Prostate gland (tissue), 2 donors: Measurements from ENCODE around the gene GPX6. TPM values are rescaled to one million over a fixed set of nuclear protein-coding genes. Genes with fewer than 3 reads are reported as not detected.
"Not testable (repeated sequence)": the region's sequence is repeated elsewhere in the genome, so short reads cannot be mapped to it uniquely, and the experiment has no call there.

Experiments
- DNase-seq: peaks from one replicate; pipeline ENCODE4 v3.0.0-alpha.2; 2019; ENCODE audit warnings: low spot score
- H3K27ac ChIP-seq, 2 donors: fragments of 200-600 bp; sonication (generic); 2 replicates each; pipeline ENCODE4 v1.5.1; 2017 to 2019
- H3K27me3 ChIP-seq: fragments of 200-600 bp; sonication (generic); replicated peaks from 2 replicates; pipeline ENCODE4 v1.5.1; 2019; ENCODE audit not compliant: insufficient read depth
- H3K36me3 ChIP-seq, 2 donors: fragments of 200-600 bp; sonication (generic); 1 replicate in 1 of 2; 2 replicates in 1 of 2; pipeline versions ENCODE4 v1.5.1 to v1.8.1; 2017 to 2019
- H3K4me1 ChIP-seq: fragments of 200-600 bp; sonication (generic); replicated peaks from 2 replicates; pipeline ENCODE4 v1.5.1; 2019
- H3K4me3 ChIP-seq, 2 donors: fragments of 200-600 bp; sonication (generic); 2 replicates each; pipeline ENCODE4 v1.5.1; 2017 to 2019
- H3K9me3 ChIP-seq: fragments of 200-600 bp; sonication (generic); 2 replicates; pipeline ENCODE4 v1.5.1; 2017
- POLR2A ChIP-seq: fragments of 450-650 bp; IDR thresholded peaks from one replicate; pipeline ENCODE4 v1.6.1; 2016; ENCODE audit warnings: antibody characterized with exemption, mild to moderate bottlenecking
- POLR2AphosphoS5 ChIP-seq: sonication (generic); formaldehyde crosslinking; IDR thresholded peaks from one replicate; pipeline ENCODE4 v1.6.1; 2017; ENCODE audit warnings: antibody characterized with exemption
- WGBS: methylation state at CpG from one replicate; pipeline ENCODE4 v1.1.5; 2018; 5-methylcytosine and 5-hydroxymethylcytosine counted together
- intact Hi-C: fragments of 100-400 bp; cut with DNase I; formaldehyde crosslinking; loops from one replicate; pipeline ENCODE4 v1.14.2; 2022
- total RNA-seq, 2 donors: library from RNA; depleted of rRNA; stranded (reverse); fragments of >200 nt; gene quantifications; one replicate each; pipeline ENCODE4 v1.1.0, GENCODE V29; 2016
- TF ChIP-seq, protein P1 (sequence below), 4 experiments: fragments of 200-600 bp in 2 of 4; fragments of 450-650 bp in 2 of 4; sonication (generic) in 2 of 4; IDR thresholded peaks; 1 replicate in 3 of 4; 2 replicates in 1 of 4; pipeline ENCODE4 v1.5.1; 2016 to 2019; ENCODE audit warnings: antibody characterized with exemption in 4 of 4, mild to moderate bottlenecking in 2 of 4, moderate library complexity in 2 of 4

The GPX6 gene
- total RNA-seq, 2 donors from 2014 or later, result 0.40 TPM; not detected in 1

DNA sequence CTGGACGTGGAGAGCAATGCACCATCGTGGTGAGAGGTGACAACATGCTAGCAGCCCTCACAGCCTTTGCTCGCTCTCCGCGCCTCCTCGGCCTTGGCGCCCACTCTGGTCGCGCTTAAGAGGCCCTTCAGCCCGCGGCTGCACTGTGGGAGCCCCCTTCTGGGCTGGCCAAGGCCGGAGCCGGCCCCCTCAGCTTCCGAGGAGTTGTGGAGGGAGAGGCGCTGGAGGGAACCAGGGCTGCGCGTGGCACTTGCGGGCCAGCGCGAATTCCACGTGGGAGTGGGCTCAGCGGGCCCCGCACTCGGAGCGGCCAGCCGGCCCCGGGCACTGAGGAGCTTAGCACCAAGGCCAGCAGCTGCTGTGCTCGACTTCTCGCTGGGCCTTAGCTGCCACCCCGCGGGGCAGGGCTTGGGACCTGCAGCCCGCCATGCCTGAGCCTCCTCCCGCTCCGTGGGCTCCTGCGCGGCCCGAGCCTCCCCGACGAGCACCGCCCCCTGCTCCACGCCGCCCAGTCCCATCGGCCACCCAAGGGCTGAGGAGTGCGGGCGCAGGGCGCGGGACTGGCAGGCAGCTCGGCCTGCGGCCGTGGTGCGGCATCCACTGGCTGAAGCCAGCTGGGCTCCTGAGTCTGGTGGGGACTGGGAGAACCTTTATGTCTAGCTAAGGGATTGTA, 3.8 kb downstream of the GPX6 start:
- H3K4me1 ChIP-seq, result no peaks in the 10 kb centered on the region
- no peaks in the 10 kb centered on the region for H3K9me3 ChIP-seq
- no peak for DNase-seq
- no peaks in the 10 kb centered on the region for H3K27me3 ChIP-seq
- H3K36me3 ChIP-seq, result no peaks in the 10 kb centered on the region
- intact Hi-C loops, result no loop called here
- TF ChIP-seq POLR2AphosphoS5 (no peak), POLR2A (no peak)
- TF ChIP-seq, protein P1, sequence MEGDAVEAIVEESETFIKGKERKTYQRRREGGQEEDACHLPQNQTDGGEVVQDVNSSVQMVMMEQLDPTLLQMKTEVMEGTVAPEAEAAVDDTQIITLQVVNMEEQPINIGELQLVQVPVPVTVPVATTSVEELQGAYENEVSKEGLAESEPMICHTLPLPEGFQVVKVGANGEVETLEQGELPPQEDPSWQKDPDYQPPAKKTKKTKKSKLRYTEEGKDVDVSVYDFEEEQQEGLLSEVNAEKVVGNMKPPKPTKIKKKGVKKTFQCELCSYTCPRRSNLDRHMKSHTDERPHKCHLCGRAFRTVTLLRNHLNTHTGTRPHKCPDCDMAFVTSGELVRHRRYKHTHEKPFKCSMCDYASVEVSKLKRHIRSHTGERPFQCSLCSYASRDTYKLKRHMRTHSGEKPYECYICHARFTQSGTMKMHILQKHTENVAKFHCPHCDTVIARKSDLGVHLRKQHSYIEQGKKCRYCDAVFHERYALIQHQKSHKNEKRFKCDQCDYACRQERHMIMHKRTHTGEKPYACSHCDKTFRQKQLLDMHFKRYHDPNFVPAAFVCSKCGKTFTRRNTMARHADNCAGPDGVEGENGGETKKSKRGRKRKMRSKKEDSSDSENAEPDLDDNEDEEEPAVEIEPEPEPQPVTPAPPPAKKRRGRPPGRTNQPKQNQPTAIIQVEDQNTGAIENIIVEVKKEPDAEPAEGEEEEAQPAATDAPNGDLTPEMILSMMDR (IDR thresholded peaks at IDR 0.05), result no peak
- no peak overlapping the region for H3K4me3 ChIP-seq
- no peak overlapping the region for H3K27ac ChIP-seq
- 96% methylated on average over 50 of the region's 51 CpGs for WGBS

GRCh38 chr6:28506807-28507475, 8.7 kb downstream of the GPX6 start:
- no peak for TF ChIP-seq POLR2A
- TF ChIP-seq, protein P1 (IDR thresholded peaks at IDR 0.05), result no peak
- TF ChIP-seq POLR2AphosphoS5, result no peak
- Histone ChIP-seq H3K4me3 (no peak overlapping the region), H3K9me3 (no peaks in the 10 kb centered on the region), H3K27ac (no peak overlapping the region), H3K36me3 (no peaks in the 10 kb centered on the region), H3K4me1 (no peaks in the 10 kb centered on the region), H3K27me3 (no peaks in the 10 kb centered on the region)
- 36% methylated on average over 4 of the region's 4 CpGs for WGBS
- no peak for DNase-seq
- intact Hi-C loops, result no loop called here

DNA sequence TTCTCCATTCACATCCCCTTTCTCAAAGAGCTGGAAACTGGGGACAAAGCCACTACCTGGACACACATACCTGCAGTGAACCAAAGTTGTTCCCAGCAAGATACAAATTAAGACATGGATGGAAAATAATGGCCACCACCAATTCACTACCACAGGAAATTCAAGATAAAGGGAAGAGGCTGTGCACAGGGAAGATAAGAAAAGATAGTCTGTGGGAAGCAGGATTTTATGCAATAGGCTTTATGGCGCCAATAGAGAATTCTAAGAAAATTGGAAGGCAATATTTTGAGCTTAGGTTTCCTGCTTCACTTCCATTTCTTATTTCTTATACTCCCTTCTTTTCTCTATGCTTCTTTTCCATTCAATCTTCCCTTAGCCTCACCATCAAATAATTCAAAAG, 9.9 kb downstream of the GPX6 start:
- Histone ChIP-seq H3K36me3 (no peaks in the 10 kb centered on the region), H3K4me3 (no peak overlapping the region), H3K27me3 (no peaks in the 10 kb centered on the region), H3K4me1 (no peaks in the 10 kb centered on the region), H3K27ac (no peak overlapping the region), H3K9me3 (no peaks in the 10 kb centered on the region)
- 93% methylated on average over 1 of the region's 1 CpG for WGBS
- no peak for DNase-seq
- no peak for TF ChIP-seq POLR2AphosphoS5
- no peak for TF ChIP-seq POLR2A
- TF ChIP-seq, protein P1 (IDR thresholded peaks at IDR 0.05), result no peak
- intact Hi-C loops, result no loop called here

DNA sequence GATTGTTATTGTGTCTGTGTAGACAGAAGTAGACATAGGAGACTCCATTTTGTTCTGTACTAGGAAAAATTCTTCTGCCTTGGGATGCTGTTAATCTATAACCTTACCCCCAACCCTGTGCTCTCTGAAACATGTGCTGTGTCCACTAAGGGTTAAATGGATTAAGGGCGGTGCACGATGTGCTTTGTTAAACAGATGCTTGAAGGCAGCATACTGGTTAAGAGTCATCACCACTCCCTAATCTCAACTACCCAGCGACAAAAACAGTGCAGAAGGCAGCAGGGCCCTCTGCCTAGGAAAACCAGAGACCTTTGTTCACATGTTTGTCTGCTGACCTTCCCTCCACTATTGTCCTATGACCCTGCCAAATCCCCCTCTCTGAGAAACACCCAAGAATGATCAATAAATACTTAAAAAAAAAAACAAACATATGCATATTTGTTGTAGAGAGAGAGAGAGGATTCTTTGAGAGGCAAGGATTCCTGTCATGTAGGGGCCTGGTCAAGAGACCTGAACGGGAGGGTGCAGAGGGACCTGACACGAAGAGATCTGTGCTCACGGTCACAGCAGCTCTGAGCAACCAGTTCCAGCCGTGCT, 12.8 kb downstream of the GPX6 start:
- H3K4me3 ChIP-seq, intact Hi-C loops, H3K27ac ChIP-seq, DNase-seq, H3K36me3 ChIP-seq, H3K27me3 ChIP-seq, H3K9me3 ChIP-seq, H3K4me1 ChIP-seq: not testable (repeated sequence)
- 52% methylated on average over 7 of the region's 7 CpGs for WGBS

DNA sequence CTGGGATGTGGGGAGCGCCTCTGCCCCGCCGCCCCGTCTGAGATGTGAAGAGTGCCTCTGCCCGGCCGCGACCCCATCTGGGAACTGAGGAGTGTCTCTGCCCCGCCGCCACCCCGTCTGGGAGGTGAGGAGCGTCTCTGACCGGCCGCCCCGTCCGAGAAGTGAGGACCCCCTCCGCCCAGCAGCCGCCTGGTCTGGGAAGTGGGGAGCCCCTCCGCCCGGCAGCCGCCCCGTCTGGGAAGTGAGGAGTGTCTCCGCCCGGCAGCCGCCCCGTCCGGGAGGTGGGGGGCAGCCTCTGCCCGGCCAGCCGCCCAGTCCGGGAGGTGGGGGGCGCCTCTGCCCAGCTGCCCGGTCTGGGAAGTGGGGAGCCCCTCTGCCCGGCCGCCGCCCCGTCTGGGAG, 13.5 kb downstream of the GPX6 start:
- intact Hi-C loops, H3K4me3 ChIP-seq, H3K4me1 ChIP-seq, DNase-seq, H3K27ac ChIP-seq, H3K9me3 ChIP-seq, H3K36me3 ChIP-seq, H3K27me3 ChIP-seq: not testable (repeated sequence)
- 95% methylated on average over 35 of the region's 35 CpGs for WGBS
